ENCODE data around the gene KCTD1.

The KCTD1 gene

GRCh38 chr18:26495287-26495686 lies 53.1 kb downstream of the KCTD1 start:
- Histone ChIP-seq H3K36me3 (ENCODE audit: insufficient read depth, low read length) (peaks cover 31% of the 10 kb centered on the region), H3K4me1 (ENCODE audit: insufficient read depth, low read length) (no peaks in the 10 kb centered on the region), H3K9me3 (ENCODE audit: insufficient read depth, low read length, severe bottlenecking) (no peaks in the 10 kb centered on the region), H4K20me1 (ENCODE audit: insufficient read depth, low read length) (no peaks in the 10 kb centered on the region), H3K27ac (ENCODE audit: low read length) (no peak overlapping the region), H3K27me3 (ENCODE audit: insufficient read depth, low read length, poor library complexity) (no peaks in the 10 kb centered on the region), H3K79me2 (ENCODE audit: insufficient read depth, low read length) (no peaks in the 10 kb centered on the region), H3K4me3 (ENCODE audit: low read depth in 1 of 2, low read length in 2 of 2) (no peak overlapping the region), H2AFZ (ENCODE audit: low read depth, low read length) (no peak overlapping the region), H3K9ac (ENCODE audit: low read depth, low read length) (no peak overlapping the region), H3K4me2 (ENCODE audit: insufficient read depth, low read length) (no peak overlapping the region)
- DNase-seq (no peak), ATAC-seq (ENCODE audit: insufficient read depth, low read depth) (no peak)
- no peak for TF ChIP-seq CTCF (IDR thresholded peaks at IDR 0.05; ENCODE audit: borderline replicate concordance, extremely low read depth, low read length, poor library complexity, severe bottlenecking)
- TF ChIP-seq EZH2 (IDR thresholded peaks at IDR 0.05; ENCODE audit: borderline replicate concordance, low read depth, low read length, severe bottlenecking) = no peak

- TF ChIP-seq CTCF (IDR thresholded peaks at IDR 0.05; ENCODE audit: borderline replicate concordance, extremely low read depth, low read length, poor library complexity, severe bottlenecking) (no peak), EZH2 (IDR thresholded peaks at IDR 0.05; ENCODE audit: borderline replicate concordance, low read depth, low read length, severe bottlenecking) (no peak)
- Histone ChIP-seq H3K4me2 (ENCODE audit: insufficient read depth, low read length) (no peak overlapping the region), H3K79me2 (ENCODE audit: insufficient read depth, low read length) (no peaks in the 10 kb centered on the region), H3K27me3 (ENCODE audit: insufficient read depth, low read length, poor library complexity) (no peaks in the 10 kb centered on the region), H3K27ac (ENCODE audit: low read length) (no peak overlapping the region), H2AFZ (ENCODE audit: low read depth, low read length) (no peak overlapping the region), H3K4me1 (ENCODE audit: insufficient read depth, low read length) (no peaks in the 10 kb centered on the region), H3K36me3 (ENCODE audit: insufficient read depth, low read length) (peaks cover 20% of the 10 kb centered on the region), H3K9ac (ENCODE audit: low read depth, low read length) (no peak overlapping the region), H3K9me3 (ENCODE audit: insufficient read depth, low read length, severe bottlenecking) (no peaks in the 10 kb centered on the region), H3K4me3 (ENCODE audit: low read depth in 1 of 2, low read length in 2 of 2) (no peak overlapping the region), H4K20me1 (ENCODE audit: insufficient read depth, low read length) (no peaks in the 10 kb centered on the region)
- DNase-seq = no peak
- ATAC-seq (ENCODE audit: insufficient read depth, low read depth) = no peak
Measured at GRCh38 chr18:26493021-26493420, 55.3 kb downstream of the KCTD1 start.

- H3K4me1 ChIP-seq (ENCODE audit: insufficient read depth, low read length) = no peaks in the 10 kb centered on the region
- H3K4me2 ChIP-seq (ENCODE audit: insufficient read depth, low read length) = no peak overlapping the region
- no peaks in the 10 kb centered on the region for H4K20me1 ChIP-seq (ENCODE audit: insufficient read depth, low read length)
Measured at GRCh38 chr18:26491194-26491816, 57.0 kb downstream of the KCTD1 start.

More at GRCh38 chr18:26491194-26491816, 57.0 kb downstream of the KCTD1 start:
- Histone ChIP-seq H3K79me2 (ENCODE audit: insufficient read depth, low read length) (no peaks in the 10 kb centered on the region), H3K9ac (ENCODE audit: low read depth, low read length) (no peak overlapping the region), H3K9me3 (ENCODE audit: insufficient read depth, low read length, severe bottlenecking) (no peaks in the 10 kb centered on the region), H3K27me3 (ENCODE audit: insufficient read depth, low read length, poor library complexity) (no peaks in the 10 kb centered on the region), H3K36me3 (ENCODE audit: insufficient read depth, low read length) (peaks cover 7% of the 10 kb centered on the region; the same call in 1 of the 2 replicates), H2AFZ (ENCODE audit: low read depth, low read length) (no peak overlapping the region), H3K4me3 (ENCODE audit: low read depth in 1 of 2, low read length in 2 of 2) (no peak overlapping the region), H3K27ac (ENCODE audit: low read length) (no peak overlapping the region)
- ATAC-seq (ENCODE audit: insufficient read depth, low read depth) (no peak), DNase-seq (no peak)
- TF ChIP-seq CTCF (IDR thresholded peaks at IDR 0.05; ENCODE audit: borderline replicate concordance, extremely low read depth, low read length, poor library complexity, severe bottlenecking) (no peak), EZH2 (IDR thresholded peaks at IDR 0.05; ENCODE audit: borderline replicate concordance, low read depth, low read length, severe bottlenecking) (no peak)

Measured in DND-41 (cell line).